Central memory CD4-positive, alpha-beta T cell (primary cell): ENCODE results near the gene PIK3C2B.
"Not testable (repeated sequence)": the region's sequence is repeated elsewhere in the genome, so short reads cannot be mapped to it uniquely, and the experiment has no call there.

Source experiments
- DNase-seq: peaks from one replicate; pipeline ENCODE4 v3.0.0; 2022

Gene PIK3C2B

GRCh38 chr1:204506201-204506968, 11.8 kb upstream of the PIK3C2B start:
- DNase-seq = peak; percentile 81

GRCh38 chr1:204505674-204506200, 11.1 kb upstream of the PIK3C2B start:
- no peak for DNase-seq

GRCh38 chr1:204503913-204504519, 9.4 kb upstream of the PIK3C2B start:
- DNase-seq = no peak

GRCh38 chr1:204503122-204503912, 8.7 kb upstream of the PIK3C2B start:
- DNase-seq = peak; percentile 69

- no peak for DNase-seq
These were observed 7.6 kb upstream of the PIK3C2B start for GRCh38 chr1:204502241-204502640.

GRCh38 chr1:204499511-204500468, 5.2 kb upstream of the PIK3C2B start:
- DNase-seq = no peak

GRCh38 chr1:204498981-204499380, 4.4 kb upstream of the PIK3C2B start:
- DNase-seq = no peak

GRCh38 chr1:204495777-204496176, 1.2 kb upstream of the PIK3C2B start:
- no peak for DNase-seq

- no peak for DNase-seq
These were observed 611 bp upstream of the PIK3C2B start for GRCh38 chr1:204495078-204495753.

GRCh38 chr1:204493984-204494280, 673 bp downstream of the PIK3C2B start:
- DNase-seq = peak; percentile 69

- DNase-seq = no peak
These were observed 1.2 kb downstream of the PIK3C2B start for GRCh38 chr1:204493145-204493983.

GRCh38 chr1:204491655-204492054, 3.0 kb downstream of the PIK3C2B start:
- no peak for DNase-seq

GRCh38 chr1:204487256-204487615, 7.4 kb downstream of the PIK3C2B start:
- DNase-seq = no peak

GRCh38 chr1:204486513-204487255, 7.9 kb downstream of the PIK3C2B start:
- DNase-seq = not testable (repeated sequence)

GRCh38 chr1:204483791-204484190, 10.8 kb downstream of the PIK3C2B start:
- no peak for DNase-seq

- no peak for DNase-seq
These were observed 14.1 kb downstream of the PIK3C2B start for GRCh38 chr1:204480515-204480914.

- DNase-seq = no peak
These were observed 15.0 kb downstream of the PIK3C2B start for GRCh38 chr1:204479387-204480136.

GRCh38 chr1:204478921-204479320, 15.7 kb downstream of the PIK3C2B start:
- DNase-seq = no peak

GRCh38 chr1:204478172-204478899, 16.3 kb downstream of the PIK3C2B start:
- no peak for DNase-seq
